Naive thymus-derived CD4-positive, alpha-beta T cell (primary cell): ENCODE data around the gene KRTAP29-1. TPM values are rescaled to one million over a fixed set of nuclear protein-coding genes. Genes with fewer than 3 reads are reported as not detected.
"Not testable (repeated sequence)": the region's sequence is repeated elsewhere in the genome, so short reads cannot be mapped to it uniquely, and the experiment has no call there.

ENCODE experiments used
- ATAC-seq: fragments of 150-1000 bp; cut with Tn5 transposase; 2 replicates; pipeline ENCODE4 v1.10.0; 2021; ENCODE audit warnings: mild to moderate bottlenecking, moderate library complexity
- CTCF ChIA-PET: fragments of 350-600 bp; sonication (Branson Sonifier 250); formaldehyde crosslinking; loops from one replicate; lab custom pipeline; 2021; ENCODE audit warnings: antibody characterized with exemption; lab: Charles Lee
- POLR2A ChIA-PET: fragments of 350-600 bp; sonication (Branson Sonifier 250); formaldehyde crosslinking; loops from one replicate; lab custom pipeline; 2021; ENCODE audit warnings: antibody characterized with exemption, inconsistent platforms; lab: Charles Lee
- DNase-seq, 9 donors: peaks; one replicate each; pipeline versions ENCODE4 v3.0.0 to v3.0.0-alpha.2; 2020 to 2022; ENCODE audit warnings: mixed read lengths in 1 of 9
- H3K27ac ChIP-seq: one replicate; pipeline ENCODE4 v1.7.0; 2013; ENCODE audit warnings: mild to moderate bottlenecking, low read depth, low read length, moderate library complexity
- H3K27me3 ChIP-seq, 2 donors: one replicate each; pipeline ENCODE4 v1.7.0; 2013; ENCODE audit warnings: low read length in 2 of 2, mild to moderate bottlenecking in 2 of 2, moderate library complexity in 2 of 2; ENCODE audit not compliant: control insufficient read depth in 2 of 2, insufficient read depth in 2 of 2
- H3K36me3 ChIP-seq, 3 experiments: 1 replicate in 2 of 3; 2 replicates in 1 of 3; pipeline ENCODE4 v1.7.0; 2013; ENCODE audit warnings: low read length in 3 of 3, mild to moderate bottlenecking in 3 of 3, moderate library complexity in 1 of 3; ENCODE audit not compliant: insufficient read depth in 3 of 3, control insufficient read depth in 2 of 3
- H3K4me1 ChIP-seq, 2 donors: one replicate each; pipeline ENCODE4 v1.7.0; 2013; ENCODE audit warnings: low read length in 2 of 2, mild to moderate bottlenecking in 2 of 2, moderate library complexity in 1 of 2; ENCODE audit not compliant: control insufficient read depth in 2 of 2, insufficient read depth in 2 of 2
- H3K4me3 ChIP-seq: 2 replicates; pipeline ENCODE4 v1.7.0; 2013; ENCODE audit warnings: mild to moderate bottlenecking, low read length
- H3K9me3 ChIP-seq, 3 experiments: 1 replicate in 2 of 3; 2 replicates in 1 of 3; pipeline ENCODE4 v1.7.0; 2013; ENCODE audit warnings: low read length in 3 of 3; ENCODE audit not compliant: control insufficient read depth in 2 of 3
- H3K27ac Mint-ChIP-seq, 9 donors: one replicate each; pipeline ENCODE4 v1.8.0; 2020 to 2022; ENCODE audit warnings: mixed read lengths in 9 of 9, mild to moderate bottlenecking in 8 of 9, moderate library complexity in 5 of 9, inconsistent platforms in 2 of 9
- H3K27me3 Mint-ChIP-seq, 5 donors: one replicate each; pipeline ENCODE4 v1.8.0; 2021 to 2022; ENCODE audit warnings: mixed read lengths in 5 of 5, mild to moderate bottlenecking in 1 of 5
- H3K36me3 Mint-ChIP-seq, 5 donors: one replicate each; pipeline ENCODE4 v1.8.0; 2020 to 2022; ENCODE audit warnings: mixed read lengths in 5 of 5, mild to moderate bottlenecking in 3 of 5, inconsistent platforms in 1 of 5
- H3K4me1 Mint-ChIP-seq, 7 donors: one replicate each; pipeline ENCODE4 v1.8.0; 2020 to 2022; ENCODE audit warnings: mixed read lengths in 7 of 7, mild to moderate bottlenecking in 3 of 7, inconsistent platforms in 1 of 7
- H3K4me3 Mint-ChIP-seq, 10 donors: one replicate each; pipeline ENCODE4 v1.8.0; 2020 to 2022; ENCODE audit warnings: mild to moderate bottlenecking in 10 of 10, mixed read lengths in 10 of 10, moderate library complexity in 6 of 10, inconsistent platforms in 2 of 10
- H3K9me3 Mint-ChIP-seq, 11 donors: one replicate each; pipeline ENCODE4 v1.8.0; 2020 to 2022; ENCODE audit warnings: mixed read lengths in 11 of 11, mild to moderate bottlenecking in 4 of 11, inconsistent platforms in 1 of 11, moderate library complexity in 1 of 11
- intact Hi-C, 2 donors: fragments of 100-400 bp; cut with micrococcal nuclease; formaldehyde crosslinking; loops; one replicate each; pipeline ENCODE4 v1.15.1; 2023
- polyA plus RNA-seq, 2 donors: library from polyadenylated mRNA; unstranded; fragments of 300-500 nt; fragmentation: Illumina TruSeq; gene quantifications; one replicate each; pipeline ENCODE4 v1.2.3, GENCODE V29; 2021
- total RNA-seq, 6 experiments: library from RNA in 5 of 6; stranded (reverse) in 5 of 6; gene quantifications; 1 replicate in 5 of 6; 2 replicates in 1 of 6; pipeline ENCODE4 v1.2.3 and lab custom pipeline; 2021 to 2026

The KRTAP29-1 gene
- total and polyA plus RNA-seq, 7 experiments from 2014 or later: 0.30 TPM; not detected in 6

- intact Hi-C loops: no loop called here
- Mint-ChIP-seq H3K27me3 (peaks cover 0 to 50% (median 16%) of the 10 kb centered on the region in 5 donors), H3K4me1 (peaks cover 0 to 18% (median 11%) of the 10 kb centered on the region in 7 donors), H3K9me3 (no peaks in the 10 kb centered on the region), H3K36me3 (no peaks in the 10 kb centered on the region), H3K27ac (no peak overlapping the region), H3K4me3 (no peak overlapping the region)
- no peaks in the 10 kb centered on the region for H3K4me1 ChIP-seq
- H3K27ac ChIP-seq: no peak overlapping the region
- H3K9me3 ChIP-seq: no peaks in the 10 kb centered on the region
- no peaks in the 10 kb centered on the region for H3K36me3 ChIP-seq
- ChIA-PET POLR2A (no interaction called here), CTCF (no interaction called here)
- H3K4me3 ChIP-seq: no peak overlapping the region
- peaks cover 0 to 6% of the 10 kb centered on the region in 2 donors for H3K27me3 ChIP-seq
- ATAC-seq: no peak
- no peak for DNase-seq
These were observed 46.4 kb downstream of the KRTAP29-1 start for GRCh38 chr17:41256291-41256685.

GRCh38 chr17:41255381-41256290 is 47.0 kb downstream of the KRTAP29-1 start, which contains the start of gene KRTAP9-9:
KRTAP9-9 (plus strand) TSS chr17:41255384.
- CTCF ChIA-PET, POLR2A ChIA-PET, intact Hi-C loops: not testable (repeated sequence)

GRCh38 chr17:41254861-41255260 is 47.8 kb downstream of the KRTAP29-1 start:
- ATAC-seq (no peak), DNase-seq (no peak)
- Mint-ChIP-seq H3K36me3 (no peaks in the 10 kb centered on the region), H3K27ac (no peak overlapping the region), H3K4me1 (peaks cover 0 to 20% (median 5%) of the 10 kb centered on the region in 7 donors), H3K9me3 (no peaks in the 10 kb centered on the region), H3K27me3 (peaks cover 0 to 45% (median 23%) of the 10 kb centered on the region in 5 donors), H3K4me3 (no peak overlapping the region)
- Histone ChIP-seq H3K4me1 (no peaks in the 10 kb centered on the region), H3K27ac (no peak overlapping the region), H3K4me3 (no peak overlapping the region), H3K36me3 (no peaks in the 10 kb centered on the region), H3K27me3 (peaks cover 0 to 6% of the 10 kb centered on the region in 2 donors), H3K9me3 (no peaks in the 10 kb centered on the region)
- ChIA-PET CTCF (no interaction called here), POLR2A (no interaction called here)
- intact Hi-C loops: no loop called here

More at GRCh38 chr17:41255381-41256290, 47.0 kb downstream of the KRTAP29-1 start, which contains the start of gene KRTAP9-9:
- H3K4me3 Mint-ChIP-seq, H3K27me3 ChIP-seq, ATAC-seq, H3K36me3 ChIP-seq, H3K27ac Mint-ChIP-seq, H3K36me3 Mint-ChIP-seq, H3K27ac ChIP-seq, H3K4me1 ChIP-seq, H3K9me3 ChIP-seq, DNase-seq, H3K9me3 Mint-ChIP-seq, H3K4me3 ChIP-seq: not testable (repeated sequence)
- Mint-ChIP-seq H3K27me3 (peaks cover 0 to 47% (median 17%) of the 10 kb centered on the region in 5 donors), H3K4me1 (peaks cover 0 to 19% (median 4%) of the 10 kb centered on the region in 7 donors)

Other genes starting within 250 kb of the KRTAP29-1 start
Only the 30 nearest of the 37 such genes appear.
- not detected for gene KRTAP4-16, start 200.6 kb downstream of the KRTAP29-1 start, total RNA-seq
- gene KRTAP4-16, start 200.6 kb downstream of the KRTAP29-1 start, polyA plus RNA-seq: not detected
- not detected for gene KRTAP4-9, start 197.5 kb downstream of the KRTAP29-1 start, total RNA-seq
- gene KRTAP4-9, start 197.5 kb downstream of the KRTAP29-1 start, polyA plus RNA-seq: not detected
- not detected for gene KRTAP4-11, start 184.5 kb downstream of the KRTAP29-1 start, total RNA-seq
- gene KRTAP4-11, start 184.5 kb downstream of the KRTAP29-1 start, polyA plus RNA-seq: not detected
- not detected for gene KRTAP4-12, start 178.7 kb downstream of the KRTAP29-1 start, total RNA-seq
- not detected for gene KRTAP4-12, start 178.7 kb downstream of the KRTAP29-1 start, polyA plus RNA-seq
- not detected for gene KRTAP4-6, start 162.3 kb downstream of the KRTAP29-1 start, total RNA-seq
- not detected for gene KRTAP4-6, start 162.3 kb downstream of the KRTAP29-1 start, polyA plus RNA-seq
- gene KRTAP4-5, start 153.0 kb downstream of the KRTAP29-1 start, total RNA-seq: not detected
- gene KRTAP4-5, start 153.0 kb downstream of the KRTAP29-1 start, polyA plus RNA-seq: not detected
- not detected for gene KRTAP4-4, start 142.1 kb downstream of the KRTAP29-1 start, total RNA-seq
- gene KRTAP4-4, start 142.1 kb downstream of the KRTAP29-1 start, polyA plus RNA-seq: not detected
- gene KRTAP4-3, start 134.6 kb downstream of the KRTAP29-1 start, total RNA-seq: not detected
- gene KRTAP4-3, start 134.6 kb downstream of the KRTAP29-1 start, polyA plus RNA-seq: not detected
- not detected for gene KRTAP4-2, start 124.6 kb downstream of the KRTAP29-1 start, total RNA-seq
- not detected for gene KRTAP4-2, start 124.6 kb downstream of the KRTAP29-1 start, polyA plus RNA-seq
- not detected for gene KRTAP4-1, start 117.9 kb downstream of the KRTAP29-1 start, total RNA-seq
- gene KRTAP4-1, start 117.9 kb downstream of the KRTAP29-1 start, polyA plus RNA-seq: not detected
- gene KRTAP9-1, start 113.0 kb downstream of the KRTAP29-1 start, total RNA-seq: not detected
- gene KRTAP9-1, start 113.0 kb downstream of the KRTAP29-1 start, polyA plus RNA-seq: not detected
- not detected for gene KRTAP9-2, start 76.2 kb downstream of the KRTAP29-1 start, total RNA-seq
- gene KRTAP9-2, start 76.2 kb downstream of the KRTAP29-1 start, polyA plus RNA-seq: not detected
- not detected for gene KRTAP9-3, start 70.4 kb downstream of the KRTAP29-1 start, total RNA-seq
- gene KRTAP9-3, start 70.4 kb downstream of the KRTAP29-1 start, polyA plus RNA-seq: not detected
- gene KRTAP9-8, start 64.9 kb downstream of the KRTAP29-1 start, total RNA-seq: not detected
- gene KRTAP9-8, start 64.9 kb downstream of the KRTAP29-1 start, polyA plus RNA-seq: not detected
- gene KRTAP9-4, start 53.2 kb downstream of the KRTAP29-1 start, total RNA-seq: not detected
- gene KRTAP9-4, start 53.2 kb downstream of the KRTAP29-1 start, polyA plus RNA-seq: not detected
- gene KRTAP9-9, start 47.5 kb downstream of the KRTAP29-1 start, total RNA-seq: not detected
- not detected for gene KRTAP9-9, start 47.5 kb downstream of the KRTAP29-1 start, polyA plus RNA-seq
- gene KRTAP9-6, start 37.5 kb downstream of the KRTAP29-1 start, total RNA-seq: not detected
- not detected for gene KRTAP9-6, start 37.5 kb downstream of the KRTAP29-1 start, polyA plus RNA-seq
- gene KRTAP9-7, start 27.2 kb downstream of the KRTAP29-1 start, total RNA-seq: not detected
- gene KRTAP9-7, start 27.2 kb downstream of the KRTAP29-1 start, polyA plus RNA-seq: not detected
- gene KRTAP16-1, start 6.5 kb upstream of the KRTAP29-1 start, total RNA-seq: under 1 TPM in 3 of 5 experiments, not detected in 2; 0.22 to 0.49 (median 0.32) TPM
- gene KRTAP16-1, start 6.5 kb upstream of the KRTAP29-1 start, polyA plus RNA-seq: under 1 TPM in 1 of 2 donors, not detected in 1; 0.19 TPM
- not detected for gene KRTAP17-1, start 12.9 kb upstream of the KRTAP29-1 start, total RNA-seq
- not detected for gene KRTAP17-1, start 12.9 kb upstream of the KRTAP29-1 start, polyA plus RNA-seq
- not detected for gene KRT33A, start 48.0 kb upstream of the KRTAP29-1 start, total RNA-seq
- not detected for gene KRT33A, start 48.0 kb upstream of the KRTAP29-1 start, polyA plus RNA-seq
- gene KRT33B, start 67.0 kb upstream of the KRTAP29-1 start, total RNA-seq: not detected
- gene KRT33B, start 67.0 kb upstream of the KRTAP29-1 start, polyA plus RNA-seq: not detected
- gene KRT34, start 79.5 kb upstream of the KRTAP29-1 start, total RNA-seq: not detected
- gene KRT34, start 79.5 kb upstream of the KRTAP29-1 start, polyA plus RNA-seq: not detected
- gene KRT31, start 94.8 kb upstream of the KRTAP29-1 start, total RNA-seq: not detected
- gene KRT31, start 94.8 kb upstream of the KRTAP29-1 start, polyA plus RNA-seq: not detected
- gene KRT37, start 121.7 kb upstream of the KRTAP29-1 start, total RNA-seq: not detected
- not detected for gene KRT37, start 121.7 kb upstream of the KRTAP29-1 start, polyA plus RNA-seq
- not detected for gene KRT38, start 138.1 kb upstream of the KRTAP29-1 start, total RNA-seq
- not detected for gene KRT38, start 138.1 kb upstream of the KRTAP29-1 start, polyA plus RNA-seq
- gene KRT32, start 164.5 kb upstream of the KRTAP29-1 start, total RNA-seq: not detected
- not detected for gene KRT32, start 164.5 kb upstream of the KRTAP29-1 start, polyA plus RNA-seq
- not detected for gene KRT35, start 178.3 kb upstream of the KRTAP29-1 start, total RNA-seq
- not detected for gene KRT35, start 178.3 kb upstream of the KRTAP29-1 start, polyA plus RNA-seq
- gene KRT36, start 187.1 kb upstream of the KRTAP29-1 start, total RNA-seq: not detected
- not detected for gene KRT36, start 187.1 kb upstream of the KRTAP29-1 start, polyA plus RNA-seq
- gene KRT13, start 202.8 kb upstream of the KRTAP29-1 start, total RNA-seq: not detected
- not detected for gene KRT13, start 202.8 kb upstream of the KRTAP29-1 start, polyA plus RNA-seq